ENCODE measurements around the gene FBXO41. TPM values are rescaled to one million over a fixed set of nuclear protein-coding genes. Genes with fewer than 3 reads are reported as not detected.

FBXO41 gene
- total and polyA plus RNA-seq, 9 of the 15 experiments (the other 6 are each of a cell fraction or from before 2014, with no cell fraction given): 0.21 to 8.2 (median 3.5) TPM

DNA sequence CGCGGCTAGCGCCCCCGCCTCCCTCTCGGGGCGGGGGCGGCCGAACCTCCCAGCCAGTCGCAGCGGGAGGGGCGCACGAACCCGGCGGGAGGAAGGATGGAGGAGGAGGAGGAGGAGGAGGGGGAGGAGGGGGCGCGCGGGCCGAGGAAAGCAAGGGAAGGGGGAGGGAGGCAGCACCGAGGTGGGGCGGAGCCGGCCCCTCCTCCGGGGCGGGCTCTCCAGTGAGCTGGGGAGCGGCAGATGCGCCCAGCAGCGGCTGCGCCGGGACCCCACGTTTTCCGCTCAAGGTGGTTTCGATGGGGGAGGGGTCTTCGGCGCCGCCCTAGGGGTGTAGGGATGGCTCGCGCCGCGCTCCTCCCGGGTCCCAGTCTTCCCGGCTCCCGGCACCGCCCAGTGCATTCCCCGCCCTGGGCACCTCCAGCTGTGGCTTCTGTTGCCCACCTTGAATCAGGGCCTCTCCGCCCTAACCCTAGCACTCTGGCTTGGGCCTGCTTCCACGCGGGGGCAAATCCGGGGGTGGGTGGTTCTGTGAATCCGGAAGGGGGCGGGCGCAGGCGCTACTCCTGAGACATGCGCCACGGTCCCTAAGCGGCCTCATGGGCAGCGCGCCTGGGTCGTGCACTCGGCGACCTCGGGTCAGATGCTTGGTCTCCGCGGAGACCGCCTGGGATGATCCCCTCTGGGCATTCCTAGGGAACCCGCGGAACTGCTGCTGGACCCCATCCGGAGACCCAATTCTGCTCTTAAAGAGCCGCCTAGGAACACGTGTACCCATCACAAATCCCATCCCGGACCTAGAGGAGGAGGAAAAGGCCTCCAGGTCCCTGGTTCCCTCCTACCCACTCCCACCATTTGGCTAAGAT lies at the start of gene FBXO41 (continued):
- TF ChIP-seq ZNF224 (CRISPR knock-in tag; IDR thresholded peaks at IDR 0.05): no peak
- TF ChIP-seq, protein P1, sequence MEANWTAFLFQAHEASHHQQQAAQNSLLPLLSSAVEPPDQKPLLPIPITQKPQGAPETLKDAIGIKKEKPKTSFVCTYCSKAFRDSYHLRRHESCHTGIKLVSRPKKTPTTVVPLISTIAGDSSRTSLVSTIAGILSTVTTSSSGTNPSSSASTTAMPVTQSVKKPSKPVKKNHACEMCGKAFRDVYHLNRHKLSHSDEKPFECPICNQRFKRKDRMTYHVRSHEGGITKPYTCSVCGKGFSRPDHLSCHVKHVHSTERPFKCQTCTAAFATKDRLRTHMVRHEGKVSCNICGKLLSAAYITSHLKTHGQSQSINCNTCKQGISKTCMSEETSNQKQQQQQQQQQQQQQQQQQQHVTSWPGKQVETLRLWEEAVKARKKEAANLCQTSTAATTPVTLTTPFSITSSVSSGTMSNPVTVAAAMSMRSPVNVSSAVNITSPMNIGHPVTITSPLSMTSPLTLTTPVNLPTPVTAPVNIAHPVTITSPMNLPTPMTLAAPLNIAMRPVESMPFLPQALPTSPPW (CRISPR knock-in tag; IDR thresholded peaks at IDR 0.05): peak; percentile 80
- TF ChIP-seq PHF8 (IDR thresholded peaks at IDR 0.05; ENCODE audit: borderline replicate concordance, low read length): peak; percentile 63; the same call in 1 of the 2 replicates
- no peak for TF ChIP-seq PHB2 (IDR thresholded peaks at IDR 0.05; ENCODE audit: low read depth)
- TF ChIP-seq, protein P2, sequence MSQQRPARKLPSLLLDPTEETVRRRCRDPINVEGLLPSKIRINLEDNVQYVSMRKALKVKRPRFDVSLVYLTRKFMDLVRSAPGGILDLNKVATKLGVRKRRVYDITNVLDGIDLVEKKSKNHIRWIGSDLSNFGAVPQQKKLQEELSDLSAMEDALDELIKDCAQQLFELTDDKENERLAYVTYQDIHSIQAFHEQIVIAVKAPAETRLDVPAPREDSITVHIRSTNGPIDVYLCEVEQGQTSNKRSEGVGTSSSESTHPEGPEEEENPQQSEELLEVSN (IDR thresholded peaks at IDR 0.05; ENCODE audit: borderline replicate concordance in 1 of 2, extremely low read depth in 1 of 2, insufficient read depth in 1 of 2, insufficient read length in 1 of 2, low read depth in 1 of 2, low read length in 1 of 2, poor library complexity in 1 of 2, severe bottlenecking in 1 of 2): peak; percentile 38 to 62
- TF ChIP-seq HNRNPK (IDR thresholded peaks at IDR 0.05; ENCODE audit: low read depth, low read length, poor library complexity, severe bottlenecking): peak; percentile 85
- 0 out of 2 replicates have a peak, but pooled peaks have one; percentile 62 for TF ChIP-seq ZNF695 (CRISPR knock-in tag; IDR thresholded peaks at IDR 0.05)
- TF ChIP-seq, protein P3, sequence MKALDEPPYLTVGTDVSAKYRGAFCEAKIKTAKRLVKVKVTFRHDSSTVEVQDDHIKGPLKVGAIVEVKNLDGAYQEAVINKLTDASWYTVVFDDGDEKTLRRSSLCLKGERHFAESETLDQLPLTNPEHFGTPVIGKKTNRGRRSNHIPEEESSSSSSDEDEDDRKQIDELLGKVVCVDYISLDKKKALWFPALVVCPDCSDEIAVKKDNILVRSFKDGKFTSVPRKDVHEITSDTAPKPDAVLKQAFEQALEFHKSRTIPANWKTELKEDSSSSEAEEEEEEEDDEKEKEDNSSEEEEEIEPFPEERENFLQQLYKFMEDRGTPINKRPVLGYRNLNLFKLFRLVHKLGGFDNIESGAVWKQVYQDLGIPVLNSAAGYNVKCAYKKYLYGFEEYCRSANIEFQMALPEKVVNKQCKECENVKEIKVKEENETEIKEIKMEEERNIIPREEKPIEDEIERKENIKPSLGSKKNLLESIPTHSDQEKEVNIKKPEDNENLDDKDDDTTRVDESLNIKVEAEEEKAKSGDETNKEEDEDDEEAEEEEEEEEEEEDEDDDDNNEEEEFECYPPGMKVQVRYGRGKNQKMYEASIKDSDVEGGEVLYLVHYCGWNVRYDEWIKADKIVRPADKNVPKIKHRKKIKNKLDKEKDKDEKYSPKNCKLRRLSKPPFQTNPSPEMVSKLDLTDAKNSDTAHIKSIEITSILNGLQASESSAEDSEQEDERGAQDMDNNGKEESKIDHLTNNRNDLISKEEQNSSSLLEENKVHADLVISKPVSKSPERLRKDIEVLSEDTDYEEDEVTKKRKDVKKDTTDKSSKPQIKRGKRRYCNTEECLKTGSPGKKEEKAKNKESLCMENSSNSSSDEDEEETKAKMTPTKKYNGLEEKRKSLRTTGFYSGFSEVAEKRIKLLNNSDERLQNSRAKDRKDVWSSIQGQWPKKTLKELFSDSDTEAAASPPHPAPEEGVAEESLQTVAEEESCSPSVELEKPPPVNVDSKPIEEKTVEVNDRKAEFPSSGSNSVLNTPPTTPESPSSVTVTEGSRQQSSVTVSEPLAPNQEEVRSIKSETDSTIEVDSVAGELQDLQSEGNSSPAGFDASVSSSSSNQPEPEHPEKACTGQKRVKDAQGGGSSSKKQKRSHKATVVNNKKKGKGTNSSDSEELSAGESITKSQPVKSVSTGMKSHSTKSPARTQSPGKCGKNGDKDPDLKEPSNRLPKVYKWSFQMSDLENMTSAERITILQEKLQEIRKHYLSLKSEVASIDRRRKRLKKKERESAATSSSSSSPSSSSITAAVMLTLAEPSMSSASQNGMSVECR (CRISPR knock-in tag; IDR thresholded peaks at IDR 0.05): 0 out of 2 replicates have a peak, but pooled peaks have one; percentile 32
- peak; percentile 56 for TF ChIP-seq EP400 (IDR thresholded peaks at IDR 0.05)
- TF ChIP-seq ZNF282 (CRISPR knock-in tag; IDR thresholded peaks at IDR 0.05): no peak
- peak; percentile 74 to 78 for TF ChIP-seq NRF1 (conservative IDR thresholded peaks at IDR 0.05 in 1 of 2, IDR thresholded peaks at IDR 0.05 in 1 of 2)
- TF ChIP-seq, protein P4, sequence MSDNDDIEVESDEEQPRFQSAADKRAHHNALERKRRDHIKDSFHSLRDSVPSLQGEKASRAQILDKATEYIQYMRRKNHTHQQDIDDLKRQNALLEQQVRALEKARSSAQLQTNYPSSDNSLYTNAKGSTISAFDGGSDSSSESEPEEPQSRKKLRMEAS (CRISPR knock-in tag; IDR thresholded peaks at IDR 0.05): 0 out of 2 replicates have a peak, but pooled peaks have one; percentile 60
- peak; percentile 28; the same call in 1 of the 2 replicates for TF ChIP-seq L3MBTL2 (IDR thresholded peaks at IDR 0.05)
- TF ChIP-seq ZNF263 (CRISPR knock-in tag; IDR thresholded peaks at IDR 0.05; ENCODE audit: borderline replicate concordance): peak; percentile 99
- TF ChIP-seq NCOA2 (IDR thresholded peaks at IDR 0.05; ENCODE audit: partially characterized antibody in 2 of 2): peak in 1 of 2 experiments; percentile 75
- TF ChIP-seq, protein P5, sequence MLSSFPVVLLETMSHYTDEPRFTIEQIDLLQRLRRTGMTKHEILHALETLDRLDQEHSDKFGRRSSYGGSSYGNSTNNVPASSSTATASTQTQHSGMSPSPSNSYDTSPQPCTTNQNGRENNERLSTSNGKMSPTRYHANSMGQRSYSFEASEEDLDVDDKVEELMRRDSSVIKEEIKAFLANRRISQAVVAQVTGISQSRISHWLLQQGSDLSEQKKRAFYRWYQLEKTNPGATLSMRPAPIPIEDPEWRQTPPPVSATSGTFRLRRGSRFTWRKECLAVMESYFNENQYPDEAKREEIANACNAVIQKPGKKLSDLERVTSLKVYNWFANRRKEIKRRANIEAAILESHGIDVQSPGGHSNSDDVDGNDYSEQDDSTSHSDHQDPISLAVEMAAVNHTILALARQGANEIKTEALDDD (IDR thresholded peaks at IDR 0.05): no peak
- TF ChIP-seq NR2C2 (CRISPR knock-in tag; IDR thresholded peaks at IDR 0.05): no peak
- TF ChIP-seq NR2C2 (tag; IDR thresholded peaks at IDR 0.05): 0 out of 2 replicates have a peak, but pooled peaks have one; percentile 20
